Measurements from ENCODE around the gene ANKRD12. TPM values are rescaled to one million over a fixed set of nuclear protein-coding genes. Genes with fewer than 3 reads are reported as not detected.
A peak's percentile ranks its signal among the peaks of the same experiment; 100 is the strongest.

The ANKRD12 gene
- total RNA-seq, 1 donor from 2014 or later: 48.6 TPM

DNA sequence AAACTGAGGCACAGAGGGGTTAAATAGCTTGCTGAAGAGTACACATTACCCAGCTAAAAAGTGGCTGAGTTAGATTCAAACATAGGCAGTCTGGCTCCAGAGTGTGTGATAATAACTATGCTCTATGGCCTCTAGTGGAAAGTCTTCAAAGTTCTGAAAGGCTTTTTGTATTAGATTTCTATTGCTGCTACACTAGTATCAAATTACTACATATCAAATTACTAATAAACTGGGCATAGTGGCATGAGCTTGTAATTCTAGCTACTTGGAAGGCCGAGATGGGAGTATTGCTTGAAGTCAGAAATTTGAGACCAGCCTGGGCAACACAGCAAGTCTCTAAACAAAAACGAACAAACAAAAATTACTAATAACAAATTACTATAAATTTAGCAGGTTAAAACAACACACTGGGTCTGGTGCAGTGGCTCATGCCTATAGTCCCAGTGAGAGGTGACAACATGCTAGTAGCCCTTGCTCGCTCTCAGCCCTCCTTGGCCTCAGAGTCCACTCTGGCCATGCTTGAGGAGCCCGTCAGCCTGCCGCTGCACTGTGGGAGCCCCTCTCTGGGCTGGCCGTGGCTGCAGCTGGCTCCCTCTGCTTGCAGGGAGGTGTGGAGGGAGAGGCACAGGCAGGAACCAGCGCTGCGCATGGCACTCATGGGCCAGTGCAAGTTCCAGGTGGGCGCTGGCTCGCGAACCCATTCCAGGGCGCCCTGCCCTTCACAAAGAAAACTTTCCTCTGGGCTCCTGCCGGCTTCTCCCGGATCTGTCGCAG lies 159.8 kb downstream of the ANKRD12 start:
- no peak for DNase-seq

GRCh38 chr18:9297007-9297393 lies 160.4 kb downstream of the ANKRD12 start:
- DNase-seq: no peak

- no peak for DNase-seq
Measured at GRCh38 chr18:9304388-9305070, 167.9 kb downstream of the ANKRD12 start.

DNA sequence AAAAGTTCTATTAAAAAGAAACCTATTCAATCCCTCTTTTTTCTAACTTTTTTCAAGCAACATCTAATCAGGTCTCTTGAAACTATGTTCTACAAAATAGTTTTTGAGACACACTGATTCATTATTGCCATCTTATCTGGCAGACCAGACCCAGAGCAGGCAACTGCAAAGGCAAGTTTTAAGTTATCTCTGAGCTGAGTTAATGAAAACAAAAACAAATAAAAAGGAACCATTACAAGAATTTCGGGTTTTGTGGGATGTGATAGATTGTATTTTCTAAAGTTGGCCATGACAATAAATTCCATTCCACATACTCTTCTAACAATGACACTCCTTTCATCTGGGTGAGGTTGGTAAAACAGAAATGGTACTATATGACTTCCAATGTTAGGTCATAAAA lies 182.8 kb downstream of the ANKRD12 start:
- no peak for DNase-seq

- no peak for DNase-seq
Measured at GRCh38 chr18:9321017-9321452, 184.5 kb downstream of the ANKRD12 start.

- no peak for DNase-seq
Measured at GRCh38 chr18:9321736-9322135, 185.2 kb downstream of the ANKRD12 start.

DNA sequence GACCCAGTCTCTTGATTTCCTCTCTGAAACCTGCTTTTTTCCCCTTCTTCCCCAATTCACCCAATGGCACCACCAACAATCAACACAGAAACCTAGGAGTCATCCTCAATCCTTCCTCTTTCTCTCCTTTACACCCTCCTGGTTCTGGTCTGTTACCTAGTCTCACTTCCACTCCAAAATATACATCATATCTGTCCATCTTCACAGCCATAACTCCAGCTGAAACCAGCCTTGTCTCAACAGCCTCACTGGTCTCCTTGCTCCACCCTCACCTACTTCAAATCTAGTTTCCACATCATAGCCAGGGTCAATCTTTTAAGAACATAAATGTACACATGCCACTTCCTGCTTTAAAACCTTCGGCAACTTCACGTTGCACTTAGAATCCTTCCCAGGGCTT lies 186.2 kb downstream of the ANKRD12 start:
- no peak for DNase-seq

DNA sequence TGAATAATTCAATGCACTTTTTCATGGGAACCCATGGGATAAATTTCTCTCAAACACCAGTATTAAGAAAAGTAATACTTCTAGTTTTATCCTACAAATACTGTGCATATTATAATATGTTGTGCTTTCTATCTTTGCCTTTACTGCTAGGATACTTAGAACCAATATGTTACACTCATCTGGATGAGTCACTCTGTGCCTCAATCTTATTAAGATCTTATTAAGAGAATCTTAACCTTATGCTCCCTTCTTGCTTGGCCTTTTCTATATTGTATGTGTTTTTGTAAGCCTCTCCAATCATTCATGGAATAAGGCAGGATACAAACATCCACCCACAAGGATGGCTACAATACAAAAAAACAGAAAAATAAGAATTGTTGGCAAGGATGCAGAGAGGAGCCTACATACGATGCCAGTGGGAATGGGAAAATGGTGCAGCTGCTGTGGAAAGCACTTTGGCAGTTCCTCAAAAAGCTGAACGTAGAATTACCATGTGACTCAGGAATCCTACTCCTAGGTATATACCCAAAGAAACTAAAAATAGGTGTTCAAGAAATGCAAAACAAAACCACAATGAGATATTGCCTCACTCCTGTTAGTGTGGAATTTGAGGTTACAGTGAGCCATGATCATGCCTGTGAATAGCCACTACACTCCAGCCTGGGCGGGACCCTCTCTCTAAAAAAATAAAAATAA lies 187.3 kb downstream of the ANKRD12 start:
- no peak for DNase-seq

- no peak for DNase-seq
Measured at GRCh38 chr18:9325716-9326115, 189.1 kb downstream of the ANKRD12 start.

GRCh38 chr18:9328776-9329175 lies 192.2 kb downstream of the ANKRD12 start:
- DNase-seq: no peak

GRCh38 chr18:9329471-9329870 lies 192.9 kb downstream of the ANKRD12 start:
- peak; percentile 11 for DNase-seq

- DNase-seq: no peak
Measured at GRCh38 chr18:9330419-9330818, 193.8 kb downstream of the ANKRD12 start.

- DNase-seq: no peak
Measured at GRCh38 chr18:9333441-9334328, 197.1 kb downstream of the ANKRD12 start.

GRCh38 chr18:9334329-9334972 lies 197.9 kb downstream of the ANKRD12 start, which contains the start of gene TWSG1:
Gene TWSG1, plus strand, starts transcription at chr18:9334773. Its CDS starts 2,457 bp downstream, at chr18:9337230.
- peak; percentile 98 for DNase-seq

DNA sequence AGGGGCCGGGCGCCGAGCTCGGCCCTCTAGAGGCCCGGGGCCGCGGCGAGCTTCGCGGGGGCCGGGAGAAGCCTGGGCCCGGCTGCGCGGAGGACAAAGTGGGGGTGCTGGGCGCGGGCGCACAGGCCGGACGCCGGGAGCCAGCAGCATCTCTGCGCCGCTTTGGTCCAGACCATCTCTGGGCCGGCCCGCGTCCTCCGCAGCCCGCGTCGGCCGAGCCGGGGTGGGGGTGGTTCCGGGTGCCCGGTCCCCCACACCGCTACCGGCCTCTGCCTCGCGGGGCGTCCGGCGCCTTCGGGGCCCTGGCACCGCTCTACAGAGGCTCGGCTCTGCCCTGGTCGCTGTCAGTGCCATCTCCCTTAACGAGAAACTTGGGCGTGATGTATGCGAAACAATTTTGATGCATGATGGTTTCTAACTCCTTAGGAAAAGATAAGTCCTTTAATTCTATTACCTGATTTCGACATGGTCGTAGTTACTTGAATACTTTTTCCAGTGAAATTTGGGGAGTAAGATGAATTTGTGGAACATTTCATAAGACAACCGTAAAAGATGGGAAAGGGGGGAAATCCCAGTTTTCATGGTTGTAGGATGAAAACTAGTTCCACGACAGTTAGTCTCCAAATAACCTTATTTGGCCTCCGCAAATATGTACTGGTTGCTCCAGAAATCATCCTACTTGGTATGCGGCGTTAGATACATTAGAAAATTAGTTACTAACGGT lies 198.6 kb downstream of the ANKRD12 start:
- DNase-seq: no peak

Small RNA genes within 50 kb of the gene (small RNA-seq; reads per million reads assigned to genes)
- gene RF00019 (ENCODE audit: low replicate concordance): not detected

Other genes with a start within 250 kb of the ANKRD12 start
- gene NDUFV2, start 34.1 kb upstream of the ANKRD12 start, total RNA-seq: 169 TPM
- 74.1 TPM for gene TWSG1, start 198.0 kb downstream of the ANKRD12 start, total RNA-seq